ENCODE results near the gene STAMBPL1.

The STAMBPL1 gene

DNA sequence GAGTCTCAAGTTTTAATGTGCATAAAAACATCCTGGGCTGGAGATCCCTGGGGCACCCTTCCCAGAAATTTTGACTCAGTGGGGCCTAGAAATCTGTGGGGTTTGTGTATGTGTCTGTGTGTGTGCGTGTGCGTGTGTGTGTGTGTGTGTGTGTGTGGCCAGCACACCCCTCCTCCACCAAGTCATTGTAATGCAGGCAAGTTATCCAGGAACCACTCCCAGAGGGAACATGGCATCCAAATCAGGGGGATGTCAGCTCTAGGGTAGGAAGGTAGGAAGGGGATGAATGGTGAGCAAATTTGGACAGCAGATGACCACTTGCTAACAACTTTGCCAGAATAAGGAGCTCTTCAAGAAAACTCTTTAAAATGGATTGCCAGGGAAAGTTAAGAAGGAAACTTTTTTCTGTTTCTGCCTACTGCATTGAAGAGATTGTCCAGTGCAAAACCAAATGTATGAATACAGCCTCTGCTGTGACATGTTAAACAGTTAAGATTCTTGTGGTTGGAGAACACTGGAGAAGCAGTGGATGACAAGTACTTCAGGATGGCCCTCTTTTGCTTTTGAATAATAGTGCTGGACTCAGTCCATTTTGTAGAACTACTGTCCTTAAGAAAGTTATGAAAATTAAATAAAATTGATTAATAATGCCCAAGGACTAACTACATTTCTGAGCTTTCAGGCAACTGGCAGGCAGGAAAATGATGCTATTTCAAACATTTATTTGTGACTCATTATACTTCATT, 12.3 kb downstream of the STAMBPL1 start:
- no peak for FAIRE-seq
- DNase-seq (ENCODE audit: low spot score): no peak

DNA sequence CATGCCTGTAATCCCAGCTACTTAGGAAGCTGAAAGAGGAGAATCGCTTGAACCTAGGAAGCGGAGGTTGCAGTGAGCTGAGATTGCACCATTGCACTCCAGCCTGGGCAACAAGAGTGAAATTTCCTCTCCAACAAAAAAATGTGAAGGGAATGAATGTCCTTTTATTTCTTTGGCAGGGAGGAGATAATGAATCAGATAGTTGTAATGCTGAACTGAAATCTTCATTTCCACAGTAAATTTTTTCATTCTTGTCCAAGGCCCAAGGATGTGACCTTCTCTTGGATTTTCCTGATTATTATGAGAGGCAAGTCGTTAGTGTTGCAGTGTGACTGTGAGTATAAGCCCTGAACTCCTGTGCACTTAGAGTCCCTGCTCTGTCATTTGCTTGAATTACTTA, 13.6 kb downstream of the STAMBPL1 start:
- DNase-seq (ENCODE audit: low spot score) (no peak), FAIRE-seq (no peak)

DNA sequence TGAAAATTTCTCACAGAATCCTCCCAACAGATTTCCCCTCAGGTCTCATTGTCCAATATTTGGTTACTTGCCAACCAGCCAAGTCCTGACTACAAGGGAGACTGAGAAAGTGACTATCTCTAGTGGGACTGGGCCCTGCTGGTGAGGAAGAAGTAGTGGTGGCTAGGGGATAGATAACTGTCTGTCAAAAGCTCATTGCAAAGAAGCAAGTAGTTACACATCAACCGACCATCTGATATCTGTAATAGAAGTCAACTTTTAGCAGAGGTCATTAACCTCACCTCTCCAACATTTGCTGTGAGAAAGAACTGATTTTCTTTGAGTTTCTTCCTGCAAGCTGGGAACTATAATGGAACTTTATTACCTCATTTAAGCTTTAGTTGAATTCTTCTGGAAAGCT, 15.2 kb downstream of the STAMBPL1 start:
- FAIRE-seq: no peak
- DNase-seq (ENCODE audit: low spot score): no peak

DNA sequence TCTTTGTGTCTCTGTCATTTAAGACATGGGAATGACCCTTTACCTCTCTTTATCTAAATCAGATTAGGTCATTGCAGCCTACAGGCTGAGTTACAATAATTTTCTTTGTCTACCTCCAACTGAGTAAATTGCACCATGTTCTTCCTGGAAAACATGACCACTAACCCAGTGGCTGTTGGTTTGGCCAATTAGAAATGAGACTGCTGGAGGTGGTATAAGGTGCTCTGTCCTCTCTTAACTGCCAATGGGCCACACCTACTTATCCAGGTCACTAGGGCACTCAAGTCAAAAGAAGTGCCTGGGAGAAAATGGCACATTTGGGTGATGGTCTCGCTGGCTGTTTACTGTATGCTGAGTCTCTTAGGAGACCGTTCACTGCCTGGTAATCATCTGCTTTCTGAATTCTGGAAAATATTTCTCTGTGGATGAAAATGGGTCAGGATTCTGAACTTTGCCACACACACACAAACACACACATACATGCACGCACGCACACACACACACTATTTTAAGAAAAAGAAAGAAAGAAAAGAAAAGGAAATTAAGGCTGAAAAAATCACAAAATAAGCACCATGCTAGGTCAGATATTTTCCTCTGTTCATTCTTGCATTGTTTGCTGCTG, 16.4 kb downstream of the STAMBPL1 start:
- FAIRE-seq: no peak
- DNase-seq (ENCODE audit: low spot score): no peak

DNA sequence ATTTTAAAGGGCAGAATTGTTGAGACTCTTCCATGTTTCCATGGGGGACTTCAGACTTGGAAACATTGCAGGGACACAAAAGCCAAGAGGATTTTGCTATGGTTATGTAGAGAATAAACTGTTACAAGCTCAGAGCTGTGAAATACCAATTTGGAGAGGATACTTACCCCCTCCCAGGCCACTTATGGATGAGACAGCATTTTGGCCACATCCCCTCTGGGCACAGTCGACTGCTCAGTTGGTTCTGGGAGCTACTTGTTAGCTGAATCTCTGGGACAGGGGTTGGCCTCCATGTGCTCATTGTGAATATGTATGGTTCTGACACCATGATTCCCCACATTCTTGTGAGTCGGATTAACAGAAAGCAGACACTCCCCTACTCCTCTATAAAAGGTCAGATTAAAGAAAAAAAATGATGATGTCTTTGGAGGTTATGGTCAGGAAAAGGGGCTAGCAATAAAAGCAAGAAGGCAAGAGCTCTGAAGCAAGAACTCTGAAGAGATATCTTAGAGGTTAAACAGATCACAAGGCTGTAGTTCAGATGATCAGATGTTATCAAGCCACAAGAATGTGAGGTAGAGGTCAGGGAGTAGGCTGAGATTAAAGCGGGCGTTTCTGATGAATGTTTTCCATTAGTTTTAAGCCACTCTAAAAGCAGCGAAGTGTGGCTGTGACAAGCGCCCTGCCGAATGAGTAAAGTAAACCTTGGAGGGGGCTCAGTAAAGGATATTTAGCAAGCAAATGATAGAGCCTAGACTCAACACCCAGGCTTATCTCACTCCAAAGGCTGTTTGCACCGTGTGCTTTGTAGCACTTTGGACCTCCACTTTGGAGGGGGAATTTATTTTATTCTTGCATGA, 17.2 kb downstream of the STAMBPL1 start:
- FAIRE-seq: no peak
- DNase-seq (ENCODE audit: low spot score): no peak

DNA sequence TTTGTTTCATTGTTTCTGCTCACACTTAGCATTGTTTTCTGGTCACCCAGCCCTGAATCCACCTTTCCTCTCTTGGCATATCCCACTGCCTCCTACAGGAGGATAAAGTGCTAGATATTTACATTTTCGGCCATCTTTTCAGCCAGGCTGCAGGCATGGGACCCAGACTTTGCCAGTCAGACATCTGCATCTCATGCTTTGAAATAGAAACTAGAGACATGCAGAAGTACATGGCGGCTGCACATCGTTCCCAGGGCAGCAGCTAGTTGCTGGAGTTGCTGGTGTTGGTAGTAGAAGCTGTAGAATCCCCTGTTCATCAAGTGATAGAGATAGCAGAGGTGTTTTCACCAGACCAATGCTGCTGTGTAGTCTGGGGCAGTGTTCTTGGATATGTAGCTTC, 18.7 kb downstream of the STAMBPL1 start:
- DNase-seq (ENCODE audit: low spot score) (no peak), FAIRE-seq (no peak)

DNA sequence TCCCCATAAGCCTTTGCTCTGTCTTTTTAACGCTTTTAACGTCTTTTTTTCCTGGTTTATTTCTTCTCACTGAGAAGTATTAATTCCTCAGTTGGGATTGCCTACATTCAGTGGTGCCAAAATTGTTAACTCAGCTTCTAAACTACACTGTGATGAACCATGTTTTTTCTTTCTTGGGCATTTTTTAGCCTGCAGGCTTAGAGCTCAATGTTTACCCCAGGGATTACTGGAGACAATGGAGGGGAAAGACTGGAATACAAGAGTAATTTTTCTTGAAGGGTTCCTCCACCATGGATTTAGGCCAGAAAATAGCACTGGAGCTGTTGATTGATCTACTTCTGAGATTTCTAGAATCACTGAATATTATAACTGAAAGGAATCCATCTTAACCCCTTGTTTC, 19.8 kb downstream of the STAMBPL1 start:
- DNase-seq (ENCODE audit: low spot score): no peak
- no peak for FAIRE-seq

DNA sequence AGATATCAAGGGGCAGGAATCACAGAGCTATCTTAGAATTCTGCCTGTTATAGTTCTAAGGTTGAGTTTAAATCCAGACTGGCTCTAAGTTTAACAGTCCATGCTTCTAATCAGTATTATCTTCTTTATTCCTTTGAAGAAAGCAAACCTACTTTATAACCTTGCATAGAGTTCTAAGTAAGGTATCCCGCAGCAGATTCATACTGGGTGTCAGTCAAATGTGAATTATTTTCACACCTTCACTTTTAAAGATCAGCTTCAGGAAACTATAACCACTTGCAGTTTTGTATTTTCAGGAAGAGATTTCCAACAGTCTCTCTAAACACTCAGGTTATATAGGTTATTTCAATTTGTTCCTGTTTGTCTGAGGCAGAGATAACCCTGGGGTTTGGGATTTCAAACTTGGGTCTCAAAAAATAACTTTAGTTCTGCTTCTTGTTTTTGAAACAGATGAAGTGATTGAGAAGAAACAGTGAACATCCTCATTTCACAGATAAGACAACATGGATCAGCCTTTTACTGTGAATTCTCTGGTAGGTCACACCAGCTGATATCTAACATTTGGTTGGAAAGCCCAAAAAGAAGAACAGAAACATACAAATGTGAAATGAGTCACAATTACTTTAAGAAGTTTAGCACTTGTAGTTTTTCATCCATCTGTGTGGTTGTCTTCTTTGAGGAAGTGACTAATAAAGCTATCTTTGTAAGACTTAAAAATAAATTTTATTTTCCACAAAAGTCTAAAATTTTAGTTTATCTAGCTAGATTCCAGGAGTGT, 21.4 kb downstream of the STAMBPL1 start:
- FAIRE-seq (no peak), DNase-seq (ENCODE audit: low spot score) (no peak)

DNA sequence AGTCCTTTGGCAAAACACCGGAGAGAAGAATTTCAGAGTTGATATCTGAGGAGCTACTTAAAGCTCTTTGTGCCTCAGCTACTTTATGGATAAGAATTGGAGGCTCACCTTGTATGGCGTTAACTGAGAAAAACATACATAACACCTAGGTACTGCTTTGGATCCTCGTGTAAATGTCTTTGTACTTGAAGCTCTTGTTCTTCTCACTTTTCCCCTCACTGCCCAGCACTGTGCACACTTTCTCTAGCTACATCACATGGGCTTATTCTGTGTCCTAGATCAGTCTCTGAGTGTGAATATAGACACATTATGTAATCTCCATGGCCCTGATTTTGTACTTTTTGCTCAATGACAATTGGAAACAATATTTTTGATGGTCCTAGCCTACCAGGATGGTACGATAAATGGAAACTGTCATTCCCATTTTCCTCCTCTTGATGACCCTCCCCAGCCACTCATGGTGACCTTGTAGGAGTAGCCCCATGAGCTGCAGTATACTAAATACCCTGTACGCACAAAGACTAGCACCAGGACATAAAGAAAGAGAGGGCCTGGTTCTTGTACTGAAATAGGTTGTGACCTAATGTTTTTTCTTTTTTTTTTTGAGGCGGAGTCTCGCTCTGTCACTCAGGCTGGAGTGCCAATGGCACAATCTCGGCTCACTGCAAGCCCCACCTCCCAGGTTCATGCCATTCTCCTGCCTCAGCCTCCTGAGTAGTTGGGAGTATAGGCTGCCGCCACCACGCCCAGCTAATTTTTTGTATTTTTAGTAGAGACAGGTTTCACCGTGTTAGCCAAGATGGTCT, 22.1 kb downstream of the STAMBPL1 start:
- DNase-seq (ENCODE audit: low spot score) (no peak), FAIRE-seq (no peak)

DNA sequence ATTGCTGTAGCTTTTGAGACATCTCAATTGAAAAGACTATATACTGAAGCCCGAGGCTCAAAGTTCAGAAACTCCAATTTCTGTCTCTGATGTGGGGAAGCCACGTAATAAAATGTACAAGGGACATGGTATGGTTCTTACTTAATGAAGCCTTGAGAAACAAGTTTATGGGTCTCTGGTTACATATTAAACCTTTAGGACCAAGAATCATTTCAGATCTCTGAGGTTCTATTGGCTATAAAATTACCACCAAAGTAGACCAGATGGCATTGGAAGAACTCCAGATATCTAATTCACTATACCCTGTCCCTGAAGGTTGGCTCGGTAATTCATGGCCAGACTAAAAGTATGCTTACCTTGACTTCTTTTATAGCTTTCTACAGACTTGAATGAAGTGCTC, 23.7 kb downstream of the STAMBPL1 start:
- FAIRE-seq: no peak
- no peak for DNase-seq (ENCODE audit: low spot score)

DNA sequence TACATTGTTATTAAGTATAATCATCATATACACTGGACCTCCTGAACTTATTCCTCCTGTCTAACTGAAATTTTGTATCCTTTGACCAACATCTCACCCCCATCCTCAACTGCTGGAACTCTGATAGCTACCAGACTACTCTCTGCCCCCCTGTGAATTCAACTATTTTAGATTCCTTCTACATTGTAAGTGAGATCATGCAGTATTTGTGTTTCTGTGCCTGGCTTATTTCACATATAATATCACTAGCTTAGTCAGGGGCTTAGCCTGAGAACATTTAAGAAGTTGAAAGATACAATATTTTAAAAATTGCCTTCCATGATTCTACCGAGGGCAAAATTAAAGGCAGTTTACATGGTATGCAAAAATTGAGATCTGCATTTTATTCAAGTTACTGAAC, 26.9 kb downstream of the STAMBPL1 start:
- FAIRE-seq (no peak), DNase-seq (ENCODE audit: low spot score) (no peak)

DNA sequence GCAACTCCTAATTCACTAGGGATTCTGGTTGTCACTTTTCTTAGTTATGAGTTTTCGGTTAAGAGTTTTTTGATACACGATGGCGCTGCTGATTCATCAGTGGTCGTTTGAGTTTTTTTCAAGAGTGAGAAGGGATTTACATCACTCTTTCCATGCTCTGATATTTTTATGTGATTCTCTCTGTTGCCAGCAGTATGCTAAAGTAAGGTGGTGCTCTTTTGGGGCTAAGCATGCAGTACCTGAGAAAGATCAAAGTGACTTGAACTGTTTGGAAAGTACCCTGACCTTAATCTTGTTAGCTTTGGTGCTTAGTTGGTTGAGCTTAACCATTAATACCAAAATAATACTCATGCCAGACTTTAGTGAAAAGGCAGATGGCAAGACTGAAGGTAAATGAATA, 28.1 kb downstream of the STAMBPL1 start:
- no peak for DNase-seq (ENCODE audit: low spot score)
- no peak for FAIRE-seq

DNA sequence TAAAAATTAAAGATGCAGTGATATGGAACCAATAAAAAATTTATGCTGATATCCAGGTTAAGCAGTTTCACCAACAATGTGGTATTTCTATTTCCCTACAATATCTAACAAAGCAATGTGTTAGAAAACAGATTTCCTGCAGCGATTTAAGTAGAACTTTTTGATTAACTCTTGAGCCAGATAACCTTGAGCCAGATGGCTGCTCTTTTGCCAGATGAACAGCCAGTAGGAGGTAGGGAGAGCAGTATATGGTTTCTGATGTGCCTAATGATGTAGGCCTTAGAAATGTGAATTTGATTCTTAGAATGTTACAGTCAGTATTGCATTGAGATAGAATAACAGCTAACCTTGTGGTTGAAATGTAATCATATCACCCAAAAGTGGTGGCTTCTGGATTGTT, 31.1 kb downstream of the STAMBPL1 start:
- DNase-seq (ENCODE audit: low spot score) (no peak), FAIRE-seq (no peak)

DNA sequence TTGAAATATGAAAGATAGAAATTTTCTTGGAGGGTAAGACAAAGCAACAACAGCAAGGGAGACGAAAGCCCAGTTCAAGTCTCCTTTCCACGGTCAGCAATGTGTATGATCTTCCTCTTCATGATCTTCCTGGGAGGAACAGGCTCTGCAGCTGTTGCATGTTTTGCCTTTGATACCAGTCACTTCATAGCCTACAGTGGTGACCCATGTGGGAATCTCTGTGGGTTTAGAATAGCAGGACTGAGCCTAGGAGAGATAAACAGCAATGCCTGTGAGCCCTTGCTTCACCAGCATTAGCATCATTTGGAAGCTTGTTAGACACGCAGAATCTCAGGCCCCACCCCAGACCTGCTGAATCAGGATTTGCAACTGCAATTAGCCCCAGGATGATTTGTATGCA, 31.8 kb downstream of the STAMBPL1 start:
- no peak for DNase-seq (ENCODE audit: low spot score)
- no peak for FAIRE-seq

DNA sequence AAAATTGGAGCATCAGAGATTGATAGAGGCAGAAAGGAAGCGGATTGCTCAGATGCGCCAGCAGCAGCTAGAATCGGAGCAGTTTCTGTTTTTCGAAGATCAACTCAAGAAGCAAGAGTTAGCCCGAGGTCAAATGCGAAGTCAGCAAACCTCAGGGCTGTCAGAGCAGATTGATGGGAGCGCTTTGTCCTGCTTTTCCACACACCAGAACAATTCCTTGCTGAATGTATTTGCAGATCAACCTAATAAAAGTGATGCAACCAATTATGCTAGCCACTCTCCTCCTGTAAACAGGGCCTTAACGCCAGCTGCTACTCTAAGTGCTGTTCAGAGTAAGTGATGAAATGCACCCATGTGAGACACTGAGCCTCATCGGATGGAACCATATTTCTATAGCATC, 33.1 kb downstream of the STAMBPL1 start:
- FAIRE-seq (no peak), DNase-seq (ENCODE audit: low spot score) (no peak)

DNA sequence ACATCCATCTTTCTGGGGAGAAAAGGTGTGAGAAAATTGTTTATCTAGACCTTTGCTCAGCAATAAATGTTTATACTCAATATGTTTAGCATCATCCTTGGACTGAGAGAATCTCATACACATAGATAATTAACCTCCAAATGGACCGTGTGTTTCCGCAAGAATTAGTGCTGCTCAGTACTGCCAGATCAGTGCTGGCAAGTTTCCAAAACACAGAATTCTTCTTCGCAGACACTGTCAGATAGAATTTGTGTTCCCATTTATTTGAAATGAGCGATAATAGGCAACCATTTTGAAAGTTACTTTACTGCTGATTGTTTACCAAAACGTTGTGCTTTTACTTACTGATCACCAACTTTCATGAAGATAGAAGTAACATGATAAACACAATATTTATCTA, 33.7 kb downstream of the STAMBPL1 start:
- FAIRE-seq (no peak), DNase-seq (ENCODE audit: low spot score) (no peak)

DNA sequence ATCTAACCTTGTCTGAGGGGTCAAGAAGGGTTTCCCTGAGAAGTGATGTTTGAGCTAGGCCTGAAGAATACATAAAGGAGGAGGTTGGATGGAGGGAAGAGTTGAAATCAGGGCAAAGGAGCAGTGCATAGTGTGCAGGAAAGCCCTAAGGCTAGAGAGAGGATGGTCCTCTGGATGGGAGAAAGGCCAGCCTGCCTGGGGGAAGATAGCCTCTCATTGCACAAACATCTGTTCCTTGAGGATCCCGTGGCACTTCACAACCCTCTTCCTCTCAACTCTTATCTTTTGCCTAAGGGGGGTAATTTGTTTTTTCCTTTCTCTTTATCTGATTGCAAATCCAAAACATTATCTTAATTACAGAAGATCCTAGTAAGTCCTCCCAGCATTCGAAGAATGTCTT, 35.7 kb downstream of the STAMBPL1 start:
- no peak for FAIRE-seq
- no peak for DNase-seq (ENCODE audit: low spot score)

DNA sequence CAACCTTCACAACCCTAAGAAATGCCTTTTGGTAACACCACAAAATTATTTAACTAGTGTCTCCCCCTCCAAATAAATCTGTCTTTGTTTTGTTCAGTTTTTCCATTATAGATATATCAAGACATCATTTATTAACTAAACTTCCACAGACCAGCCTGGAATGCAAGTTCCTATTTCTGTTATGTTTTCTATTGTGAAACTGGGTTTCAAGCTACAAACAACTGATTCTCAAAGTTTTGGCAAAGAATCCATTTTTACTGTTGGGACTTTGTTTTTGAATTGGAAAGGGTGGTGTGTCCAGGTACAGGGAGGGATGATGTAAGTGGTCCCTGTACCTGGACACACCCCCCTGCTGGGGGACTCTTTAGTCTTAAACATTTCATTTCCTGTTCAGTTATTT, 36.2 kb downstream of the STAMBPL1 start:
- no peak for DNase-seq (ENCODE audit: low spot score)
- FAIRE-seq: no peak

DNA sequence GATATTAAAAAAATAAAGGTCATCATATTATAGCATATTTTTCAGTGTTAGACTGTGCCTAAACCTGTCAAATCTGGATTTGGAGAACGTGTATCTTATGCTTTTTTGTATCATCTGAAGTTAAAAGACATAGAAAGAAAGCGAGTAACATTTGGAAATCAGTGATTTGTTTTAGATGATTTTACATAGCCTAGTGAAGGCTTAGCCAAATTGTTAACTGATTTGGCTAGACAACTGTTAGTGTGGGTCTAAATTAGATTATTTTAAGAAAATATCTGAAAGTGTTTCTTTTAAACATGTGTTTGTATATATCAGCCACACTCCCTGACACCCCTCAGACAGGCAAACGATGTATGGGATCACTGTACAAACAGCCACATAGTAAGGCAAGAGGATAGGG, 36.9 kb downstream of the STAMBPL1 start:
- no peak for FAIRE-seq

DNA sequence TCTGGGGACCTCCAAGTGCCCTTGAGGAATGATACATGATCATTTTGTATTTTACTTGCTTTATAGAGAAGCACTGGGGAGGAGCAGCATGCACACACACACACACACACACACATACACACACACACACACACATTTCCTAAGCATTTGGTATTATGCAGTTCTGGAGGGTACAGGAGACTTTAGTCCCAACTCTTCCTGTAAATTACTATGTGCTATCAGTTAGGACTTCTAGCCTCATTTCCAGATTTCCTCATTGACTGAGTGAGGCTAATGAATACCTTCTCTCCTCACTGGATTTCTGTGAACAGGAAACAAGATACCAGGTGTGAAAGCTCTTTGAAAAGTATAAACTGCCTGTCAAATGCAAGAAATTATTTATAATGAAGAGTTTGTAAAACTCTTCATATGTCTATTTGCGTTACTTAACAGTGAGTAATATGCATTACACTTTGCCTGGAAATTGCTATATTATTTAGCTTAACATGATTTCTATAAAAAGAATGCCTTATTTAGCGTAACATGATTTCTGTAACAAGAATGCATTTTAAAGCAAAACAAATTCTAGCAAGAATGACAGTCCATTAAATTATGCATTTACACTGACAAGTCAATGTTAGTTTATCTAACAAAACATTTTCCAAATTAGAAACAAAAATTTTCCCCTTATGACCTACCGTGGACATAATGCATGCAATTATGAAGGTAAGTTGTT, 38.3 kb downstream of the STAMBPL1 start:
- DNase-seq (ENCODE audit: low spot score) (no peak), FAIRE-seq (no peak)

More for the DNA sequence above, 36.9 kb downstream of the STAMBPL1 start:
- no peak for DNase-seq (ENCODE audit: low spot score)
